Measurements from ENCODE around the gene MBOAT1.
"Not testable (repeated sequence)": the region's sequence is repeated elsewhere in the genome, so short reads cannot be mapped to it uniquely, and the experiment has no call there.

Gene MBOAT1

GRCh38 chr6:20202324-20202658, 10.0 kb downstream of the MBOAT1 start:
- FAIRE-seq: no peak

- no peak for FAIRE-seq
Observed at GRCh38 chr6:20200761-20201630, 11.3 kb downstream of the MBOAT1 start.

GRCh38 chr6:20198775-20199174, 13.5 kb downstream of the MBOAT1 start:
- no peak for FAIRE-seq

GRCh38 chr6:20198156-20198774, 14.0 kb downstream of the MBOAT1 start:
- no peak for FAIRE-seq

- no peak for FAIRE-seq
Observed at GRCh38 chr6:20197251-20197650, 15.0 kb downstream of the MBOAT1 start.

GRCh38 chr6:20192625-20193024, 19.6 kb downstream of the MBOAT1 start:
- FAIRE-seq: no peak

GRCh38 chr6:20191992-20192391, 20.3 kb downstream of the MBOAT1 start:
- FAIRE-seq: no peak

GRCh38 chr6:20188630-20189075, 23.6 kb downstream of the MBOAT1 start:
- FAIRE-seq: no peak

GRCh38 chr6:20186981-20187380, 25.3 kb downstream of the MBOAT1 start:
- FAIRE-seq: no peak

GRCh38 chr6:20183706-20184105, 28.6 kb downstream of the MBOAT1 start:
- FAIRE-seq: no peak

GRCh38 chr6:20182926-20183521, 29.2 kb downstream of the MBOAT1 start:
- FAIRE-seq: no peak

- no peak for FAIRE-seq
Observed at GRCh38 chr6:20182069-20182468, 30.2 kb downstream of the MBOAT1 start.

GRCh38 chr6:20180935-20181334, 31.3 kb downstream of the MBOAT1 start:
- no peak for FAIRE-seq

- not testable (repeated sequence) for FAIRE-seq
Observed at GRCh38 chr6:20179287-20180045, 32.8 kb downstream of the MBOAT1 start.

GRCh38 chr6:20178327-20178726, 33.9 kb downstream of the MBOAT1 start:
- FAIRE-seq: no peak

GRCh38 chr6:20175810-20176410, 36.4 kb downstream of the MBOAT1 start:
- FAIRE-seq: no peak

GRCh38 chr6:20173833-20174792, 38.2 kb downstream of the MBOAT1 start:
- FAIRE-seq: no peak

GRCh38 chr6:20172842-20173456, 39.3 kb downstream of the MBOAT1 start:
- no peak for FAIRE-seq

GRCh38 chr6:20170455-20171148, 41.7 kb downstream of the MBOAT1 start:
- no peak for FAIRE-seq

- FAIRE-seq: no peak
Observed at GRCh38 chr6:20169786-20170185, 42.5 kb downstream of the MBOAT1 start.
